ENCODE measurements around the gene ISOC1.

- no peak for TF ChIP-seq REST (IDR thresholded peaks at IDR 0.05; ENCODE audit: unreplicated experiment)
- TF ChIP-seq EZH2 (IDR thresholded peaks at IDR 0.05; ENCODE audit: low read depth, unreplicated experiment): no peak
- no peak for TF ChIP-seq CREB1 (CRISPR knock-in tag; IDR thresholded peaks at IDR 0.05; ENCODE audit: low read depth)
- TF ChIP-seq CTCF (conservative IDR thresholded peaks at IDR 0.05; ENCODE audit: low read depth in 2 of 2): no peak
- TF ChIP-seq JUNB (IDR thresholded peaks at IDR 0.05; ENCODE audit: unreplicated experiment): no peak
- TF ChIP-seq POLR2AphosphoS5 (IDR thresholded peaks at IDR 0.05; ENCODE audit: low read depth): no peak
Observed at GRCh38 chr5:129112295-129112694, 17.7 kb downstream of the ISOC1 start.

Measured in GM23338 (cell line).